Keratinocyte (primary cell): ENCODE results near the gene SREK1IP1. TPM values are rescaled to one million over a fixed set of nuclear protein-coding genes. Genes with fewer than 3 reads are reported as not detected.
A peak's percentile ranks its signal among the peaks of the same experiment; 100 is the strongest.

Source experiments
- DNase-seq: peaks from one replicate; pipeline ENCODE4 v3.0.0-alpha.2; 2011; ENCODE audit warnings: low read depth, missing footprints, low spot score
- FAIRE-seq: peaks from 2 replicates; lab custom pipeline; 2011; peaks lifted over from hg19 to GRCh38; lab: Jason Lieb, UNC
- H2AFZ ChIP-seq: 2 replicates; pipeline ENCODE4 v1.6.0; 2012; ENCODE audit warnings: low read length, control low read depth, inconsistent platforms; ENCODE audit not compliant: control insufficient read depth
- H3K27ac ChIP-seq: 2 replicates; pipeline ENCODE4 v1.5.1; 2011; ENCODE audit warnings: low read length; ENCODE audit not compliant: control insufficient read depth, insufficient read depth
- H3K27me3 ChIP-seq: 3 replicates; pipeline ENCODE4 v1.6.0; 2011; ENCODE audit warnings: low read length; ENCODE audit not compliant: control insufficient read depth, insufficient read depth; ENCODE audit errors: extremely low read depth
- H3K36me3 ChIP-seq, 2 experiments: 2 replicates in 1 of 2; 3 replicates in 1 of 2; pipeline ENCODE4 v1.5.1; 2011; ENCODE audit warnings: low read length in 2 of 2, mild to moderate bottlenecking in 1 of 2; ENCODE audit not compliant: control insufficient read depth in 2 of 2, insufficient read depth in 2 of 2; ENCODE audit errors: extremely low read depth in 1 of 2
- H3K4me1 ChIP-seq: 3 replicates; pipeline ENCODE4 v1.5.1; 2011; ENCODE audit warnings: low read length; ENCODE audit not compliant: control insufficient read depth, insufficient read depth; ENCODE audit errors: extremely low read depth
- H3K4me2 ChIP-seq: 3 replicates; pipeline ENCODE4 v1.6.0; 2011; ENCODE audit warnings: low read depth, low read length; ENCODE audit not compliant: control insufficient read depth, insufficient read depth; ENCODE audit errors: extremely low read depth
- H3K4me3 ChIP-seq, 3 experiments: fragments of 200-600 bp in 1 of 3; sonication (generic) in 1 of 3; 2 replicates in 2 of 3; 3 replicates in 1 of 3; pipeline ENCODE4 v1.5.1; 2011 to 2016; ENCODE audit warnings: low read length in 3 of 3, mild to moderate bottlenecking in 3 of 3, control low read depth in 2 of 3, inconsistent platforms in 1 of 3, low read depth in 1 of 3, mixed read lengths in 1 of 3, mixed run types in 1 of 3, moderate library complexity in 1 of 3; ENCODE audit not compliant: control insufficient read depth in 2 of 3, insufficient read depth in 2 of 3; ENCODE audit errors: extremely low read depth in 1 of 3
- H3K79me2 ChIP-seq: 2 replicates; pipeline ENCODE4 v1.6.0; 2012; ENCODE audit warnings: low read length; ENCODE audit not compliant: control insufficient read depth, insufficient read depth
- H3K9ac ChIP-seq: 3 replicates; pipeline ENCODE4 v1.6.0; 2011; ENCODE audit warnings: low read length; ENCODE audit not compliant: control insufficient read depth, insufficient read depth; ENCODE audit errors: extremely low read depth
- H3K9me1 ChIP-seq: 3 replicates; pipeline ENCODE4 v1.6.0; 2011; ENCODE audit warnings: low read length; ENCODE audit not compliant: control insufficient read depth, insufficient read depth; ENCODE audit errors: extremely low read depth
- H3K9me3 ChIP-seq: 2 replicates; pipeline ENCODE4 v1.5.1; 2012; ENCODE audit warnings: low read depth, low read length; ENCODE audit not compliant: control insufficient read depth
- H4K20me1 ChIP-seq: 3 replicates; pipeline ENCODE4 v1.6.0; 2011; ENCODE audit warnings: low read length; ENCODE audit not compliant: control insufficient read depth, insufficient read depth; ENCODE audit errors: extremely low read depth
- EZH2 ChIP-seq: IDR thresholded peaks from one replicate; pipeline ENCODE4 v1.6.1; 2012; ENCODE audit warnings: inconsistent platforms, mild to moderate bottlenecking, low read length, moderate library complexity
- dilution Hi-C: fragments of 300-500 bp; cut with MboI; formaldehyde crosslinking; loops from one replicate; pipeline ENCODE4 v1.7.0; 2020; ENCODE audit warnings: low sequenced_read_pairs; ENCODE audit not compliant: extremely low pct_ligation_motif_present
- polyA plus RNA-seq, 5 experiments: library from polyadenylated mRNA; depleted of rRNA in 3 of 5; stranded (reverse) in 3 of 5; stranded (forward) in 1 of 5; unstranded in 1 of 5; fragments of >200 nt; gene quantifications; 1 replicate in 1 of 5; 2 replicates in 3 of 5; 3 replicates in 1 of 5; pipeline versions ENCODE4 v1.2.1 to v1.2.3, GENCODE V29; 2011 to 2012; ENCODE audit warnings: missing spikeins in 2 of 5, low read depth in 1 of 5, low replicate concordance in 1 of 5
- TF ChIP-seq, protein P1 (sequence below), 3 experiments: IDR thresholded peaks in 1 of 3; conservative IDR thresholded peaks in 1 of 3; optimal IDR thresholded peaks in 1 of 3; 2 replicates in 2 of 3; 3 replicates in 1 of 3; pipeline versions ENCODE3 to v1.5.1; 2011; ENCODE audit warnings: low read length in 3 of 3, mild to moderate bottlenecking in 3 of 3, moderate library complexity in 2 of 3, control low read depth in 1 of 3, inconsistent platforms in 1 of 3; ENCODE audit not compliant: insufficient read depth in 2 of 3; ENCODE audit errors: extremely low read depth in 1 of 3

The SREK1IP1 gene
- polyA plus RNA-seq, 1 donor (not counting 4 experiments of a cell fraction or from before 2014, with no cell fraction given), result 10.8 TPM

DNA sequence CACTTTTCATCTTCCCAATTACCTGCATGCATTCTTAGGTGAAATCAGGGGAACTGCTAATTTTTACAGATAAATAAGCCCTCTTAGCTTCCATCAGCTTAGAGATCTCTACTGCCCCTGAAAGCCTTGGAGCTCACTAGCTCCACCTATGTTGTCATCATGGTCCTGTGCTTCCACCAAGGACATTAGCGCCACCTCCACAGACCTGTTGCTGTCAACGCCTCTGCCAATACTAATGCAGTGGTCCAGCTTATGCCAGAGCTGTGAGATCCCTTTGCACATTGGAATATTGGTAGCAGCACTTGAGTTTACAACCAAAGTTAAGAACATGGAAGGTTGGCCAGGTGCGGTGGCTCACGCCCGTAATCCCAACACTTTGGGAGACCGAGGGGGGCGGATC, 85.9 kb downstream of the SREK1IP1 start:
- no peak for DNase-seq
- Histone ChIP-seq H3K9me1 (no peaks in the 10 kb centered on the region), H3K4me2 (no peak overlapping the region), H3K27ac (no peak overlapping the region), H3K27me3 (peaks cover 4% of the 10 kb centered on the region), H3K4me3 (no peak overlapping the region), H3K4me1 (no peaks in the 10 kb centered on the region), H3K9me3 (no peaks in the 10 kb centered on the region), H4K20me1 (no peaks in the 10 kb centered on the region), H3K36me3 (no peaks in the 10 kb centered on the region), H3K79me2 (no peaks in the 10 kb centered on the region), H2AFZ (no peak overlapping the region), H3K9ac (no peak overlapping the region)
- TF ChIP-seq EZH2, result no peak
- TF ChIP-seq, protein P1, sequence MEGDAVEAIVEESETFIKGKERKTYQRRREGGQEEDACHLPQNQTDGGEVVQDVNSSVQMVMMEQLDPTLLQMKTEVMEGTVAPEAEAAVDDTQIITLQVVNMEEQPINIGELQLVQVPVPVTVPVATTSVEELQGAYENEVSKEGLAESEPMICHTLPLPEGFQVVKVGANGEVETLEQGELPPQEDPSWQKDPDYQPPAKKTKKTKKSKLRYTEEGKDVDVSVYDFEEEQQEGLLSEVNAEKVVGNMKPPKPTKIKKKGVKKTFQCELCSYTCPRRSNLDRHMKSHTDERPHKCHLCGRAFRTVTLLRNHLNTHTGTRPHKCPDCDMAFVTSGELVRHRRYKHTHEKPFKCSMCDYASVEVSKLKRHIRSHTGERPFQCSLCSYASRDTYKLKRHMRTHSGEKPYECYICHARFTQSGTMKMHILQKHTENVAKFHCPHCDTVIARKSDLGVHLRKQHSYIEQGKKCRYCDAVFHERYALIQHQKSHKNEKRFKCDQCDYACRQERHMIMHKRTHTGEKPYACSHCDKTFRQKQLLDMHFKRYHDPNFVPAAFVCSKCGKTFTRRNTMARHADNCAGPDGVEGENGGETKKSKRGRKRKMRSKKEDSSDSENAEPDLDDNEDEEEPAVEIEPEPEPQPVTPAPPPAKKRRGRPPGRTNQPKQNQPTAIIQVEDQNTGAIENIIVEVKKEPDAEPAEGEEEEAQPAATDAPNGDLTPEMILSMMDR (optimal IDR thresholded peaks at IDR 0.05 in 1 of 3, IDR thresholded peaks at IDR 0.05 in 1 of 3, conservative IDR thresholded peaks at IDR 0.05 in 1 of 3; ENCODE audit: extremely low read depth in 1 of 3, insufficient read depth in 2 of 3, low read length in 3 of 3), result peak in 1 of 3 experiments; percentile 28
- no peak for FAIRE-seq
- dilution Hi-C loops, result no loop called here

DNA sequence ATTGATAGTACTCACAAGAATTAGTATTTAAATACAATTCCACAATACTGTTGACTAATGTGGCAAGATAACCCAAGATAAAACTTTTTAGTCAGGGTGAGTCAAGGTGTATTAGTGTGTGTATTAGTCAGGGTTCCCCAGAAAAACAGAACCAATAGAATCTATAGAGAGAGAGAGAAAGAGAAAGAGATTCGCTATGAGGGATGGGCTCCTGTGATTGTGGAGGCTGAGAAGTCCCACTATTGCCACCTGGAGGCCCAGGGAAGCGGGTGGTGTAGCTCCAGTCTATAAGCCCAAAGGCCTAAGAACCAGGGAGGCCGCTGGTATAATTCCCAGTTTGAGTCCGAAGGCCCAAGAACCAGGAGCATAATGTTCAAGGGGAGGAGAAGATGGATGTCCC, 88.2 kb downstream of the SREK1IP1 start:
- Histone ChIP-seq H3K4me1 (no peaks in the 10 kb centered on the region), H3K27ac (no peak overlapping the region), H3K4me3 (no peak overlapping the region), H2AFZ (no peak overlapping the region), H3K9ac (no peak overlapping the region), H3K27me3 (peaks cover 4% of the 10 kb centered on the region), H3K36me3 (no peaks in the 10 kb centered on the region), H3K9me3 (no peaks in the 10 kb centered on the region), H4K20me1 (no peaks in the 10 kb centered on the region), H3K79me2 (no peaks in the 10 kb centered on the region), H3K9me1 (no peaks in the 10 kb centered on the region), H3K4me2 (no peak overlapping the region)
- dilution Hi-C loops, result no loop called here
- DNase-seq, result no peak
- TF ChIP-seq, protein P1 (optimal IDR thresholded peaks at IDR 0.05 in 1 of 3, IDR thresholded peaks at IDR 0.05 in 1 of 3, conservative IDR thresholded peaks at IDR 0.05 in 1 of 3; ENCODE audit: extremely low read depth in 1 of 3, insufficient read depth in 2 of 3, low read length in 3 of 3), result peak in 2 of 3 experiments; percentile 27 to 33
- TF ChIP-seq EZH2, result no peak
- no peak for FAIRE-seq
